GM12874 (cell line): ENCODE results near the gene ETFA.

ENCODE experiments used
- TF ChIP-seq, protein P1 (sequence below): IDR thresholded peaks from 2 replicates; pipeline ENCODE4 v1.5.1; 2011; ENCODE audit warnings: low read depth, mild to moderate bottlenecking, control low read depth, low read length, moderate library complexity; ENCODE audit not compliant: insufficient read depth

ETFA gene

DNA sequence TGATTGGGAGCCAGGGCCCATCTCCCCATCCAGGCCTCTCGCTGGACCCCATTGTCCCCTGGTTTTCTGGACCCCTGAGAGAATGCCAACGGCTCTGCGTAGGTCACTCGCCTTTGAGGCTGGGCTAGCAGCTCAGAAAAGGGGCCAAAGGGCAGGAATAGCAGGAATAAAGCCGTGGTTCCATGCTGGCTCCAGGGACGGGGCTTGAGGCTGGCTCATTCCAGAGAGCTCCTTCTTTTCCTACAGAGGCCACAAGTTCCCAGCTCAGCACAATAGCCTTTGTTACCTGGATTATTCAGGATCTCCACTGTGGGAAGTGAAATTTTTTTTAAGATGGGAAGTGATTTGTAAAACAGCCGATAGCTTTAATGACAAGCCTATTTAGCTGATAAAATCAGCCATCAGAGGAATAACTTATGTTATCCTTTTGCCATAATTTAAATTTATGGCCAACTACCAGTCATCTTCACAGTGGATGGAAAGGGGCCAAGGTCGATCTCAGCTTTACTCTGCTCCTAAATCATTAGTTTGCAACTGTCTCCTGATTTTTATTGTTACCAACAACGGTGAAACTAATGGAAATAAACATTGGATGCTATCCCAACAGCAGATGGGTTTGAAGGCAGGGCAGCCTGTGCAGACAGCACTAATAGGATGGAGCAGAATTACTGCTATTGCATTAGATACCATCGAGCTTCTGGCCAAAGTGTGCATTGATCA lies 127.2 kb downstream of the ETFA start:
- TF ChIP-seq, protein P1, sequence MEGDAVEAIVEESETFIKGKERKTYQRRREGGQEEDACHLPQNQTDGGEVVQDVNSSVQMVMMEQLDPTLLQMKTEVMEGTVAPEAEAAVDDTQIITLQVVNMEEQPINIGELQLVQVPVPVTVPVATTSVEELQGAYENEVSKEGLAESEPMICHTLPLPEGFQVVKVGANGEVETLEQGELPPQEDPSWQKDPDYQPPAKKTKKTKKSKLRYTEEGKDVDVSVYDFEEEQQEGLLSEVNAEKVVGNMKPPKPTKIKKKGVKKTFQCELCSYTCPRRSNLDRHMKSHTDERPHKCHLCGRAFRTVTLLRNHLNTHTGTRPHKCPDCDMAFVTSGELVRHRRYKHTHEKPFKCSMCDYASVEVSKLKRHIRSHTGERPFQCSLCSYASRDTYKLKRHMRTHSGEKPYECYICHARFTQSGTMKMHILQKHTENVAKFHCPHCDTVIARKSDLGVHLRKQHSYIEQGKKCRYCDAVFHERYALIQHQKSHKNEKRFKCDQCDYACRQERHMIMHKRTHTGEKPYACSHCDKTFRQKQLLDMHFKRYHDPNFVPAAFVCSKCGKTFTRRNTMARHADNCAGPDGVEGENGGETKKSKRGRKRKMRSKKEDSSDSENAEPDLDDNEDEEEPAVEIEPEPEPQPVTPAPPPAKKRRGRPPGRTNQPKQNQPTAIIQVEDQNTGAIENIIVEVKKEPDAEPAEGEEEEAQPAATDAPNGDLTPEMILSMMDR, result no peak

DNA sequence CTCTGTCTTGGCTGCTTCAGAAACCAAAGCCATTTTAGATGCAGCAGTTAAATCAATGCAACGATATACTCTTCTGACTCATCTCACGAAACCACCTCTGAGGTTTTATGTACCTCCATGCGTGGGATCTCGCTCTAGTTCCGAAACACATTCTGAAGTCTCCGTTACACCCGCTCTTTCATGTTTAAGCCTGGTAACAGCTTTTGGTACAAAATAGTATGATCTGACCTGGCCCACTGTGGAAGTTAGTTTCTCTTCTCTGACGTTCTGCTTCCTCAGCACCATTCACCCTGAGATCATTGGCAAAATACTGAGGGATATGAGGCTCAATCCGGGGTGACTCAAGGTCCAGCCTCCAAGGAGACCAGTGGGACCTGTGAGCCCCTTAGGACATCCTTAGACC lies 129.6 kb downstream of the ETFA start:
- TF ChIP-seq, protein P1, result no peak

DNA sequence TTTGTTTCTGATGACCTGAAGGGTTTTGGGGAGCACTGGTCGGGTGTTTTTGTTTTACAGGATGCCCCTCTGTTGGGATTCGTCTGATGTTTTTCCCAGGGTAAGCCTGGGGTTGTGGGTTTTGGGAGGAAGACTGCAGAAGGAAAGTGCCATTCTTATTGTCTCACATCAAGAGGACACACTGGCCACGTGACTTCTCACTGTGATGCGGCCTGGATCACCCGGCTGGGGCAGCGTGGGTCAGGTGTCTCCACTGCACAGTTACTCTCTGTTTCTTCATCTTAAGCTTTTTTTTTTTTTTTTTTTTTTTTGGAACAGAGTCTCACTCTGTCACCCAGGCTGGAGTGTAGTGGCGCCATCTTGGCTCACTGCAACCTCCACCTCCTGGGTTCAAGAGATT lies 130.9 kb downstream of the ETFA start:
- TF ChIP-seq, protein P1, result no peak

DNA sequence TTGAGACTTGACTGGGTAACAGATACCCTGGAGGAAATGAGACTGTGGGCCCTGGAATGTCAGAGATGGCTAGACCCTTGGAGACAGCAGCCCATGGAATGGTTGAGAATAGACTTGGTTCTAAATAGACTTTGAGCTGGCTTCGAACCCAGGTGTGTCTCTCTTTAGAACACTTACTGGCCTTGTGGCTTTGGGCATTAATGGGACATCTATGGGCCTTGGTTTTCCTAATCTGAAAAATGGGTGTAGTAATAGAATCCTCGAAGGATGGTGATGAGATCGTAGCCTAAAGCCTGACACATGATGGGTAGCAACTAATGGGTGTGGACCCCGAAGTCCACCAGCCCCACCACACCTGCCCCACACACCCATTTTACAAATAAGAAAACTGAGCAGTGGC lies 132.2 kb downstream of the ETFA start:
- TF ChIP-seq, protein P1, result no peak

DNA sequence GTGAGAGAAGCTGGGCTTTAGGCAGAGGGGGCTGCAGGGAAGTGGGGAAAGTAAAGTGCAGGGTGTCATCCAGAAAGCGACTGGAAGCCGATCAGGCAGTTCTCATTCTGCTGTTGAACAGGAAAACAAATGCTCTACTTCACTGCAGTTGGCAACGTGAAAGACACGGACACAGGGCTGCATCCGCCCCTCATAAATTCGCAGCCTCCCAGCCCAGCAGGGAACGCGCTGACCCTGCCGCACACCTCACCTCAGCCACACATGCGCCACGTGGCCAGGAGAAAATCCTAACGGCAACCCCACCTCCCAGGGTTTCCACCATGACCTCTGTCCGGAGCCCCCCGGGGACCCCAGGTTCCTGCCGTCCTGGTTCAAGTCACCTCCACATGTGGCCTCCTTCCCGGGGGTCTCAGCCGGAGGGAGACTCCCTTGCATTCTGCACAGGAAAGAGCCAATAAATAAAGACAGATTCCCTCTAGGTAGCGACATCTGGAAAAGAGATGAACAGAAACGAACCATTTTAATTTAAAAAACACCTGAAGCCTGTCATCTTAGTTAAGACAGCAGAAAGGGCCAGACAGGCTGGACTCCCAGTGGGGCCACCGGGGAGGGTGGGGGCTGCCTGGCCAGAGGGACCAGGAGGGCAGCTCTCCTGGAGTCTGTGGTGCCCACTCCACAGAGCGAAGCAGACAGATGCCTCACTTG lies 132.8 kb downstream of the ETFA start:
- TF ChIP-seq, protein P1, result no peak

DNA sequence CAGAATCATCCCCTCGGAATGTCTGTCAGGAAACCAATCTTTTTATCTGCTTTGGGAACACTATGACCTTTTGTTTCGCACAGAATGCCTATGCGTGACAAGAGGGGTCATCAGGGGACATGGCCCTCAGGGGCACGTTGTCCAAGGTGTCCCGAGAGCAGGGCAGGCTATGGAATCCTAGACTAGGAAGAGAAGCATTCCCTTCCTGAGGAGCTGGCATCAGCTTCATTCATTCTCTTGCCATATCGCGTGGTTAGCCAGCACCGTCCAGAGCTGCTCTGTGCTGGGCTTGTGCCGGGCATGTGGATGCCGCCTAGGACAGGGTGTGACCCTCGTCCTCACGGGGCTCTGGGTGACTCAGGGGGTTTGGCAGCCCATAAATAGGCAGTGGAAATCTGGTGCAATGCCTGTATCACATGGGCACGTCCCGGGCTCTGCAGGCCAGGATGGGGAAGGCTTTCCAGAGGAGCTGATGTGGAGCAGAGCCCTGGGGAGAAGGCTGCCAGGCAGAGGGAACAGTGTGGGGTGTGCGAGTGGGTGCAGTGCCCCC lies 133.7 kb downstream of the ETFA start:
- TF ChIP-seq, protein P1, result no peak

DNA sequence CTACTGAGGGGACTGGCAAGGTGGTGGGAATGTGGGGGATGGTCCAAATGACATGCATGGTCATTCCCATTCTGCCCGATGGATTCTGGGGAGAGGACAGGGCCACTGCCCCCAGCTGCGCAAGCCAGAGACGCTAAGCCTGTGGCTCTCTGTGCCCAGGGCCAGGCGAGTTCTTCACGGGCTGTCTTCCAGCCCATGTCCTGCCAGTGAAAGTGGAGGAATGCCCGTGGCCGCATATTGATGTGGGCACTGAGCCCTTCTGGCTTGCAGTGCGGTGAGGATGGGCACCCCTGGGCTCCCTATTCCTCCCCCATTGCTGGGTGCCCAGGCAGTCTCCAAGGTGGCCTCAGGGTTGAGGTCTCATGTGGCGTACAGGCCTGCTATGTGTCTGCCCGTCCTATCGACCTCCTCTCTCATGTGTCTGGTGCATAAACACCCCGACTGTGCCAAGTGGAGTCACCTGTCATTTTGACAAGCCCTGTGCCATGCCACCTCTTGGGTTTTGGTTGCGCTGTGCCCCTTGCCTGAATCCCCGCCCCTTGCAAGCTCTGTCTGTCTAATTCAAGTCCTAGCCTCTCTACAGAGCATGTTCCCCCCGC lies 134.7 kb downstream of the ETFA start:
- TF ChIP-seq, protein P1, result no peak
